Bronchial epithelial cell (primary cell): ENCODE measurements around the gene CCDC12. TPM values are rescaled to one million over a fixed set of nuclear protein-coding genes. Genes with fewer than 3 reads are reported as not detected.

Experiments used
- DNase-seq: peaks from one replicate; pipeline ENCODE4 v3.0.0-alpha.2; 2010; ENCODE audit warnings: low read depth
- FAIRE-seq: peaks from 2 replicates; lab custom pipeline; 2011; peaks lifted over from hg19 to GRCh38; lab: Jason Lieb, UNC
- H3K27me3 ChIP-seq: 2 replicates; pipeline ENCODE4 v1.5.1; 2011; ENCODE audit warnings: low read length; ENCODE audit not compliant: control insufficient read depth, insufficient read depth
- H3K36me3 ChIP-seq: 2 replicates; pipeline ENCODE4 v1.5.1; 2011; ENCODE audit warnings: low read length; ENCODE audit not compliant: control insufficient read depth, insufficient read depth
- H3K4me3 ChIP-seq: 2 replicates; pipeline ENCODE4 v1.5.1; 2011; ENCODE audit warnings: mild to moderate bottlenecking, low read depth, low read length, control low read depth
- total RNA-seq: library from RNA; depleted of rRNA; stranded (reverse); fragments of >200 nt; gene quantifications from 2 replicates; pipeline ENCODE4 v1.2.1, GENCODE V29; 2014
- TF ChIP-seq, protein P1 (sequence below): IDR thresholded peaks from 2 replicates; pipeline ENCODE4 v1.5.1; 2011; ENCODE audit warnings: mild to moderate bottlenecking, moderate library complexity, low read length, control low read depth, inconsistent platforms; ENCODE audit not compliant: insufficient read depth, severe bottlenecking

The CCDC12 gene
- total RNA-seq, 1 donor from 2014 or later, result 39.2 TPM

DNA sequence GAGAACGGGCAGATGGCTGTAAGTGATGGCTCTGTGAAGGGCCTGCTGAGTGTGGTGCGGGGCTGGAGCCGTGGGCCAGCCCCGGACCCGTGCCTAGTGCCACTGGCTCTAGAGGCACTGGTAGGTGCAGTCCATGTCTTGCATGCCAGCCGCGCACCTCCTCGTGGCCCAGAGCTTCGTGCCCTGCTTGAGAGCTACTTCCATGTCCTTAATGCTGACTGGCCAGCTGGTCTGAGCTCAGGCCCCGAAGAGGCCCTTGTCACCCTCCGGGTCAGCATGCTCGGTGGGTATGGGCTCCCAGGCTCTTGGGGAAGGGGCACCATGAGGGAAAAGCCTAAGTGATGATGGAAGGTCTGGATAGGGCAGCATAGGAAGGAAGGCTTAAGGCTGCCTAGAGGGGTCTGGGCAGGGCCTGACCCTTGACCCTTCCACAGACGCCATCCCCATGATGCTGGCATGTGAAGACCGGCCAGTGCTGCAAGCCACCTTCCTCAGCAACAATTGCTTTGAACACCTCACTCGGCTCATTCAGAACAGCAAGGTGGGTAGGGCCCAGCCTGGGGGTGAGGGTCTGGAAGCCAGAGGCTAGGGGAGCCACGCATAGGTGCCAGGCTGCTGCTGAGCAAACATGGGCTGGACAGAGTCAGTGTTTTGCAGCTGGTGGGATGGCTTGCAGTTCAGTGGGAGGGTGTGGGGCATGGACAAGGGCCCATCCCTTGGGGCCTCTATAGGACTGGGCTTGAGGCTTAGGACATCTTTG, 15.0 kb upstream of the CCDC12 start:
- DNase-seq, result no peak
- no peak for FAIRE-seq
- Histone ChIP-seq H3K36me3 (peaks cover 36% of the 10 kb centered on the region), H3K4me3 (no peak overlapping the region), H3K27me3 (no peaks in the 10 kb centered on the region)
- TF ChIP-seq, protein P1, sequence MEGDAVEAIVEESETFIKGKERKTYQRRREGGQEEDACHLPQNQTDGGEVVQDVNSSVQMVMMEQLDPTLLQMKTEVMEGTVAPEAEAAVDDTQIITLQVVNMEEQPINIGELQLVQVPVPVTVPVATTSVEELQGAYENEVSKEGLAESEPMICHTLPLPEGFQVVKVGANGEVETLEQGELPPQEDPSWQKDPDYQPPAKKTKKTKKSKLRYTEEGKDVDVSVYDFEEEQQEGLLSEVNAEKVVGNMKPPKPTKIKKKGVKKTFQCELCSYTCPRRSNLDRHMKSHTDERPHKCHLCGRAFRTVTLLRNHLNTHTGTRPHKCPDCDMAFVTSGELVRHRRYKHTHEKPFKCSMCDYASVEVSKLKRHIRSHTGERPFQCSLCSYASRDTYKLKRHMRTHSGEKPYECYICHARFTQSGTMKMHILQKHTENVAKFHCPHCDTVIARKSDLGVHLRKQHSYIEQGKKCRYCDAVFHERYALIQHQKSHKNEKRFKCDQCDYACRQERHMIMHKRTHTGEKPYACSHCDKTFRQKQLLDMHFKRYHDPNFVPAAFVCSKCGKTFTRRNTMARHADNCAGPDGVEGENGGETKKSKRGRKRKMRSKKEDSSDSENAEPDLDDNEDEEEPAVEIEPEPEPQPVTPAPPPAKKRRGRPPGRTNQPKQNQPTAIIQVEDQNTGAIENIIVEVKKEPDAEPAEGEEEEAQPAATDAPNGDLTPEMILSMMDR, result no peak

DNA sequence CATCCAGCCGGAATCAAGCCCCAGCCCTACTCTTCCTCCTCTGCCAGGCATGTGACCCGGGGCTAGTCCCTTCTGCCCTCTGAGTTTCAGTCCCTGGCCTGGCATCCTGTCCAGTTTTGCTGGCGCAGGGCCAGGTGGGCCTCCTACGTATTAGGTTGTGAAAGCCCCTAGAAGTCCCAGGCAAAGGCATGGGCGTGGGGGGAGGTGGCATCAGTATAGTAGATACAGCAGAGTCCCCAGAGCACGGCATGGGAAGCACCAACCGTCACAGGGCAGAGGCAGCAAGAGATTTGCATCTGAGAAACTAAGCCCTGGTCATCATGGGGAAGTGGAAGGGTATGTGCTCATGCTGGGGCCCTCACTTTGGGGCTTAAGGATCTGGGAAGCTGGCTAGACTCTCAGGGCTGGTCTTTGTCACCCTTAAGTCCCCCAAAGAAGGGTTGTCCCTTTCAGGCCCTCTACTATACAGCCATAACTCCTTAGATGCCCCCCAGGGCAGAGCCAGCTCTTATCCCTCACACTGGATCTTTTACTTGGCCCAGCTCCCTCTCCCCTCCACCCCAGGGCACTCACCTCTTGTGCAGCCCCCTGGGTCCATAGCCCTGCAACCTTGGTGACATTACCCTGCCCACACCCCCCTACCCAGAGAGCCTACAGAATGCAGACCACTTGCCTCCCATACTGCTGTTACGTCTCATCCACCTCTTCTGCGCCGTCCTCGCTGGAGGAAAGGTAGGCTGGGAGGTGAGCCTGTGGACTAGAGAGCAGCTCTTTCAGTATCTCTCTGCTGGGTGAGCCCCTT, 14.2 kb upstream of the CCDC12 start:
- DNase-seq, result no peak
- FAIRE-seq, result no peak
- H3K4me3 ChIP-seq, result no peak overlapping the region
- no peaks in the 10 kb centered on the region for H3K27me3 ChIP-seq
- TF ChIP-seq, protein P1, result no peak
- H3K36me3 ChIP-seq, result peaks cover 34% of the 10 kb centered on the region

DNA sequence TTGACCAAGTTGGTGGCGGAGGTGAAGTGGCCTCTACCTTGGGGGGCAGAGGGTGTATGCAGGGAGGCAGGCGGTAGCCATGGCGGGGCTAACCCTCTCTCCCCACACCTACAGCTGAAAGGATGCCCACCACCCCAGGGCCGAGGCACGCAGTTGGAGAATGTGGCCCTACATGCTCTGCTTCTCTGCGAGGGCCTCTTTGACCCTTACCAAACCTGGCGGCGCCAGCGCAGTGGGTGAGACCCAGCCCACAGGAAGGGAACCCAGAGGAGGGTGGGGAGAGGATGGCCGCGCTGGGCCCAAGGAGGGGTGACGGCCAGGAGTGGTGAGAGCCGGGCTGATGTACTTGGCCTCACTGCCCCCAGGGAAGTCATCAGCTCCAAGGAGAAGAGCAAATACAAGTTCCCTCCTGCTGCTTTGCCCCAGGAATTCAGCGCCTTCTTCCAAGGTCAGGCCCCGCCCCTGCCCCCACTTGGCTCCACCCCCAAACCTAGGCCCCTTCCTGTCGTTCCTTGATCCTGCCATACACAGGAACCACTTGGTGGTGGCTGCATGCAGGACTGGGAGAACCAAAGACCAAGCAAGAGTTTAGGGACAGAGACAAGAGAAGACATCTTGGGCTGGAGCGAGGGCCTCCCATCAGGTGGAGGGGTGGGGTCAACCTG, 12.7 kb upstream of the CCDC12 start:
- DNase-seq (no peak), FAIRE-seq (no peak)
- Histone ChIP-seq H3K4me3 (no peak overlapping the region), H3K36me3 (peaks cover 26% of the 10 kb centered on the region), H3K27me3 (no peaks in the 10 kb centered on the region)
- TF ChIP-seq, protein P1, result no peak

DNA sequence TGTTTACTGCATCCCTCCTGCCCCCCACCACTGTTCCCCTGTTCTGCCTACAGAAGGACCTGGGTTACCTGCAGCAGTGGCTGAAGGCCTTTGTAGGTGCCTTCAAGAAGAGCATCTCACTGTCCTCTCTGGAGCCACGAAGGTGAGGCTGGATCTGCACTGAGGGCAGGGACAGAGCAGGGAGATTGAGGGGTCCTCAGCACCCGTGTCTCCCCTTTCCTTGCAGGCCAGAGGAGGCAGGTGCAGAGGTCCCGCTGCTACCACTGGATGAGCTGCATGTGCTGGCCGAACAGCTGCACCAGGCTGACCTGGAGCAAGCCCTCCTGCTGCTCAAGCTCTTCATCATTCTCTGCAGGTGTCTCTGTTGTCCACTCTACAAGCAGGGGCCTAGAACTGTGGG, 12.1 kb upstream of the CCDC12 start:
- peaks cover 25% of the 10 kb centered on the region for H3K36me3 ChIP-seq
- TF ChIP-seq, protein P1, result no peak
- FAIRE-seq, result no peak
- no peak overlapping the region for H3K4me3 ChIP-seq
- DNase-seq, result no peak
- no peaks in the 10 kb centered on the region for H3K27me3 ChIP-seq

DNA sequence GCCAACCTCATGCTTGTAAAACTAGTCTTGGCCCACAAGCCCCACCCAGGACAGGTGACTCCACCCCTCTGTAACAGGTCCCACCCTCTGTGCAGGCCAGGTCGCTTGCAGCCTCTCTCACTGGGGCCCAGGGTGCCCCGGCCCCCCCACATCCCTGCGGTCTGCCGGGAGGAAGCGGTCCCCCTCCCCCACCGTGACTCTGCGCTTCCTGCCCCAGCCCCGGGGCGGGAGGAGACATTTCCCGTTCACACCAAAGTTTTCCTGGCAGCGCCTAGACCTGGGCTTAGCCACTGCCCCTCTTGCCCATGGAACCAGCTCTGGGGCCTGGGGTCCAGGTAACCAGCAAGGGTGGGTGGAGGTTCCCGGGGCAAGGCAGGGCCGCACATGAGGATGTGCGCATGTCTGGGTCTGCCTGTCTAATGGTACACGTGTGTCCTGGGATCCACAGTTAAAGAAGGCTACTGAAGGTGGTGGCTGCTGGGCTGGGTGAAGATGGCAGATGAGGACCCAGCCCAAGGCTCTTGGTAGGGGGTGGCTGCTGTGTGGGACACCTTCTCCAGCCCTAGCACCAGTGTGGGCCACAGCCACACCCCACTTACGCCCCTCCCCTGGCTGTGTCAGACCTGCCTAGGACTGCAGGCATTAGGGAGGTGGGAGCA, 11.3 kb upstream of the CCDC12 start:
- peak; percentile 70 for DNase-seq
- TF ChIP-seq, protein P1, result no peak
- no peaks in the 10 kb centered on the region for H3K27me3 ChIP-seq
- H3K36me3 ChIP-seq, result peaks cover 24% of the 10 kb centered on the region
- H3K4me3 ChIP-seq, result no peak overlapping the region
- FAIRE-seq, result no peak
